ENCODE measurements around the gene CRYBB3.

DNA sequence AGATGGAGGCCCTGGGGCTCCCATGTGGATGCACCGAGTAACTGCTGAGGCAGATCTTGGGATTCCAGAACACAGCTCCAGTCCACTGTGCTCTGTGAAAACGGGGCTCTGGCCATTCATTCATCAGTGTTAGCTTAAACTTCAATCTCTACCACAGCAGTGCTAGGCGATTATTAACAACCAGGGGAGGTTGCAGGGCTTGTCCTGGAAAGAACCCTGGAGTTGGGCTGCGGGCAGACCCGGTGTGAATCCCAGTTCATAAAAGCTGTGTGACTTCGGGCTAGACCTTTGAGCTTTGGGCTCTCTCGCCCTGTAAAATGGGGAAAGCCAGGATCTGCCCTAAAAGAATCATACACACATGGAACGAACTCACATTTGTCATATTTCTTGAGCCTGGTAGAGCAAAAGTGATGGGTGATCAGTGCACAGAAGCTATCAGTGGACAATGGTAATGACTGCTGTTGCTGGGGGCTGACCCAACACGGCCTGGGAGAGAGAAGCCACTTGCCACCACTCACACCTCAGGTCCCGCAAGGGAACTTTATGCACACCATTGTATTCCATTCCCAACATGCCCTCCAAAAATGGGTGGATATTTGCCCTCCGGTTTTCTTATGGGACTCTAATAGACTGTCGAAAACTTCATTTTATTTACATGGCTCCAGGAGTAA is 15.6 kb upstream of the CRYBB3 start:
- no peak for TF ChIP-seq EZH2 (IDR thresholded peaks at IDR 0.05)
- TF ChIP-seq POLR2AphosphoS5 (IDR thresholded peaks at IDR 0.05; ENCODE audit: borderline replicate concordance, low read depth, low read length) = no peak
- TF ChIP-seq FOXP2 (optimal IDR thresholded peaks at IDR 0.05; ENCODE audit: control extremely low read depth, extremely low read length, insufficient read depth) = no peak
